ENCODE measurements around the gene TMEM221. TPM values are rescaled to one million over a fixed set of nuclear protein-coding genes. Genes with fewer than 3 reads are reported as not detected.
A peak's percentile ranks its signal among the peaks of the same experiment; 100 is the strongest.

The TMEM221 gene
- total and polyA plus RNA-seq, 10 of the 15 experiments (the other 5 are each of a cell fraction or from before 2014, with no cell fraction given) = 0.04 to 0.24 TPM; not detected in 8

DNA sequence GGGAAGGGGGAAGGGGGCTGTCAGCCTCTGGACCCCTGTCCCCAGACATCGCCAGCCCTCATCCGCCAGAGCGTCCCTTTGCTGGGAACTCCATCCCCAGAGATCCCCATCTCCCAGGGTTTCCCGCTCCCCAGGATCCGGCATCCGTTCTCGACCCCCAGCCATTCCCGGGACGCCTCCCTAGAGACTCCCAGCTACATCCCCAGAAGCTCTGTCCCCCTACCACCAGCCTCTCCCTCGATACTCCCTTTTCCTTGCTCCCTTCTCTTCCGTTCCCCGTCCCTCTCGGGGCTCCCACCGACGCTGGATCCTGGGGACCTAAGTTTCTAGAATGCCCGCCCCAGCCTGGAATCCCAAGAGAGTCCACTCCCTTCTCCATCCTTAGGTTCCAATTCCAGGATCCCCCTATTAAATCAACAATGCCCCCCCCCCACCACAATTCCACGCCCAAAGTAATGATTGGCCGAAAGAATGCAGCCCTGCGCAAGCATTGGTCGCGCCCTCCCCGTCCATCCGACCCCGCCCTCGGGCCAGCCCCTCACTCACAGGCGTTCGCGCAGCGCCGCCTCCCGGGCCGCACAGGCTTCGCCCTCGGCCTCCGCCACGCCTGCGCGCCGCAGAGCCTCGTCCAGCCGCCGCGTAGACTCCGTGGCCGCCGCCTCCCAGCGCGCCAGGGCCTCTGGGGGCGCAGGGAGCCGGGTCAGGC, 57.6 kb downstream of the TMEM221 start (continued):
- TF ChIP-seq, protein P1, sequence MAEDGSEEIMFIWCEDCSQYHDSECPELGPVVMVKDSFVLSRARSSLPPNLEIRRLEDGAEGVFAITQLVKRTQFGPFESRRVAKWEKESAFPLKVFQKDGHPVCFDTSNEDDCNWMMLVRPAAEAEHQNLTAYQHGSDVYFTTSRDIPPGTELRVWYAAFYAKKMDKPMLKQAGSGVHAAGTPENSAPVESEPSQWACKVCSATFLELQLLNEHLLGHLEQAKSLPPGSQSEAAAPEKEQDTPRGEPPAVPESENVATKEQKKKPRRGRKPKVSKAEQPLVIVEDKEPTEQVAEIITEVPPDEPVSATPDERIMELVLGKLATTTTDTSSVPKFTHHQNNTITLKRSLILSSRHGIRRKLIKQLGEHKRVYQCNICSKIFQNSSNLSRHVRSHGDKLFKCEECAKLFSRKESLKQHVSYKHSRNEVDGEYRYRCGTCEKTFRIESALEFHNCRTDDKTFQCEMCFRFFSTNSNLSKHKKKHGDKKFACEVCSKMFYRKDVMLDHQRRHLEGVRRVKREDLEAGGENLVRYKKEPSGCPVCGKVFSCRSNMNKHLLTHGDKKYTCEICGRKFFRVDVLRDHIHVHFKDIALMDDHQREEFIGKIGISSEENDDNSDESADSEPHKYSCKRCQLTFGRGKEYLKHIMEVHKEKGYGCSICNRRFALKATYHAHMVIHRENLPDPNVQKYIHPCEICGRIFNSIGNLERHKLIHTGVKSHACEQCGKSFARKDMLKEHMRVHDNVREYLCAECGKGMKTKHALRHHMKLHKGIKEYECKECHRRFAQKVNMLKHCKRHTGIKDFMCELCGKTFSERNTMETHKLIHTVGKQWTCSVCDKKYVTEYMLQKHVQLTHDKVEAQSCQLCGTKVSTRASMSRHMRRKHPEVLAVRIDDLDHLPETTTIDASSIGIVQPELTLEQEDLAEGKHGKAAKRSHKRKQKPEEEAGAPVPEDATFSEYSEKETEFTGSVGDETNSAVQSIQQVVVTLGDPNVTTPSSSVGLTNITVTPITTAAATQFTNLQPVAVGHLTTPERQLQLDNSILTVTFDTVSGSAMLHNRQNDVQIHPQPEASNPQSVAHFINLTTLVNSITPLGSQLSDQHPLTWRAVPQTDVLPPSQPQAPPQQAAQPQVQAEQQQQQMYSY (CRISPR knock-in tag; IDR thresholded peaks at IDR 0.05) = no peak
- no peak for TF ChIP-seq SPI1 (IDR thresholded peaks at IDR 0.05; ENCODE audit: borderline replicate concordance, insufficient read depth, low read depth, low read length)
- TF ChIP-seq, protein P2, sequence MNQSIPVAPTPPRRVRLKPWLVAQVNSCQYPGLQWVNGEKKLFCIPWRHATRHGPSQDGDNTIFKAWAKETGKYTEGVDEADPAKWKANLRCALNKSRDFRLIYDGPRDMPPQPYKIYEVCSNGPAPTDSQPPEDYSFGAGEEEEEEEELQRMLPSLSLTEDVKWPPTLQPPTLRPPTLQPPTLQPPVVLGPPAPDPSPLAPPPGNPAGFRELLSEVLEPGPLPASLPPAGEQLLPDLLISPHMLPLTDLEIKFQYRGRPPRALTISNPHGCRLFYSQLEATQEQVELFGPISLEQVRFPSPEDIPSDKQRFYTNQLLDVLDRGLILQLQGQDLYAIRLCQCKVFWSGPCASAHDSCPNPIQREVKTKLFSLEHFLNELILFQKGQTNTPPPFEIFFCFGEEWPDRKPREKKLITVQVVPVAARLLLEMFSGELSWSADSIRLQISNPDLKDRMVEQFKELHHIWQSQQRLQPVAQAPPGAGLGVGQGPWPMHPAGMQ (IDR thresholded peaks at IDR 0.05; ENCODE audit: borderline replicate concordance) = no peak
- TF ChIP-seq PAX5 (IDR thresholded peaks at IDR 0.05; ENCODE audit: borderline replicate concordance, low read depth, low read length) = 0 out of 2 replicates have a peak, but pooled peaks have one; percentile 14
- TF ChIP-seq GABPA (IDR thresholded peaks at IDR 0.05; ENCODE audit: low read depth) = no peak
- no peak for TF ChIP-seq FOXM1 (IDR thresholded peaks at IDR 0.05; ENCODE audit: low read depth, low read length)
- no peak for TF ChIP-seq FOS (IDR thresholded peaks at IDR 0.05; ENCODE audit: borderline replicate concordance, extremely low read depth, insufficient read length)
- no peak for TF ChIP-seq CHD1 (IDR thresholded peaks at IDR 0.05; ENCODE audit: low read depth, low read length)
- no peak for TF ChIP-seq RBBP5 (conservative IDR thresholded peaks at IDR 0.05)
- TF ChIP-seq CREB1 (IDR thresholded peaks at IDR 0.05; ENCODE audit: low read depth) = 0 out of 2 replicates have a peak, but pooled peaks have one; percentile 18
- TF ChIP-seq SMC3 (IDR thresholded peaks at IDR 0.05; ENCODE audit: borderline replicate concordance, low read length) = peak; percentile 39; the same call in 1 of the 2 replicates
- TF ChIP-seq, protein P3, sequence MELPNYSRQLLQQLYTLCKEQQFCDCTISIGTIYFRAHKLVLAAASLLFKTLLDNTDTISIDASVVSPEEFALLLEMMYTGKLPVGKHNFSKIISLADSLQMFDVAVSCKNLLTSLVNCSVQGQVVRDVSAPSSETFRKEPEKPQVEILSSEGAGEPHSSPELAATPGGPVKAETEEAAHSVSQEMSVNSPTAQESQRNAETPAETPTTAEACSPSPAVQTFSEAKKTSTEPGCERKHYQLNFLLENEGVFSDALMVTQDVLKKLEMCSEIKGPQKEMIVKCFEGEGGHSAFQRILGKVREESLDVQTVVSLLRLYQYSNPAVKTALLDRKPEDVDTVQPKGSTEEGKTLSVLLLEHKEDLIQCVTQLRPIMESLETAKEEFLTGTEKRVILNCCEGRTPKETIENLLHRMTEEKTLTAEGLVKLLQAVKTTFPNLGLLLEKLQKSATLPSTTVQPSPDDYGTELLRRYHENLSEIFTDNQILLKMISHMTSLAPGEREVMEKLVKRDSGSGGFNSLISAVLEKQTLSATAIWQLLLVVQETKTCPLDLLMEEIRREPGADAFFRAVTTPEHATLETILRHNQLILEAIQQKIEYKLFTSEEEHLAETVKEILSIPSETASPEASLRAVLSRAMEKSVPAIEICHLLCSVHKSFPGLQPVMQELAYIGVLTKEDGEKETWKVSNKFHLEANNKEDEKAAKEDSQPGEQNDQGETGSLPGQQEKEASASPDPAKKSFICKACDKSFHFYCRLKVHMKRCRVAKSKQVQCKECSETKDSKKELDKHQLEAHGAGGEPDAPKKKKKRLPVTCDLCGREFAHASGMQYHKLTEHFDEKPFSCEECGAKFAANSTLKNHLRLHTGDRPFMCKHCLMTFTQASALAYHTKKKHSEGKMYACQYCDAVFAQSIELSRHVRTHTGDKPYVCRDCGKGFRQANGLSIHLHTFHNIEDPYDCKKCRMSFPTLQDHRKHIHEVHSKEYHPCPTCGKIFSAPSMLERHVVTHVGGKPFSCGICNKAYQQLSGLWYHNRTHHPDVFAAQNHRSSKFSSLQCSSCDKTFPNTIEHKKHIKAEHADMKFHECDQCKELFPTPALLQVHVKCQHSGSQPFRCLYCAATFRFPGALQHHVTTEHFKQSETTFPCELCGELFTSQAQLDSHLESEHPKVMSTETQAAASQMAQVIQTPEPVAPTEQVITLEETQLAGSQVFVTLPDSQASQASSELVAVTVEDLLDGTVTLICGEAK (IDR thresholded peaks at IDR 0.05; ENCODE audit: borderline replicate concordance) = no peak
- TF ChIP-seq NFIC (IDR thresholded peaks at IDR 0.05; ENCODE audit: low read depth, low read length) = no peak
- TF ChIP-seq POLR2AphosphoS5 (IDR thresholded peaks at IDR 0.05; ENCODE audit: low read length) = no peak
- TF ChIP-seq POLR2AphosphoS2 (IDR thresholded peaks at IDR 0.05; ENCODE audit: low read depth, low read length) = peak; percentile 76
- no peak for TF ChIP-seq ZNF622 (IDR thresholded peaks at IDR 0.05)
- no peak; the same call in 1 of the 2 replicates for TF ChIP-seq GATAD2B (conservative IDR thresholded peaks at IDR 0.05; ENCODE audit: low read depth)
- TF ChIP-seq IKZF2 (IDR thresholded peaks at IDR 0.05) = peak in 1 of 2 experiments; percentile 18; a peak in 1 of 4 replicates
- peak; percentile 82; the same call in 1 of the 2 replicates for TF ChIP-seq NFYB (IDR thresholded peaks at IDR 0.05; ENCODE audit: insufficient read depth, low read depth, low read length)
- no peak for TF ChIP-seq TCF3 (IDR thresholded peaks at IDR 0.05; ENCODE audit: borderline replicate concordance, insufficient read depth, low read depth, low read length)
